HepG2 (cell line): ENCODE data around the gene LYST. TPM values are rescaled to one million over a fixed set of nuclear protein-coding genes. Genes with fewer than 3 reads are reported as not detected.

Experiments
- ASH2L ChIP-seq: fragments of 300-600, 200-600 bp; sonication (generic); IDR thresholded peaks from 2 replicates; pipeline ENCODE4 v1.7.0; 2017; ENCODE audit warnings: low read depth, mild to moderate bottlenecking, moderate library complexity, mixed read lengths, low read length; ENCODE audit not compliant: insufficient read length
- ETV5 ChIP-seq: IDR thresholded peaks from 2 replicates; pipeline ENCODE4 v1.6.1; 2018; ENCODE audit warnings: missing biosample characterization, missing genetic modification reagents, inconsistent platforms, borderline replicate concordance
- JUND ChIP-seq: sonication (generic); formaldehyde crosslinking; IDR thresholded peaks from 2 replicates; pipeline ENCODE4 v1.8.0; 2022; ENCODE audit warnings: mild to moderate bottlenecking, missing genetic modification reagents
- KDM6A ChIP-seq: IDR thresholded peaks from 2 replicates; pipeline ENCODE4 v1.6.1; 2016; ENCODE audit warnings: low read depth
- MBNL3 ChIP-seq: fragments of 250-450 bp; sonication (Bioruptor Pico); conservative IDR thresholded peaks from 2 replicates; pipeline ENCODE4 v1.8.0; 2022; ENCODE audit warnings: mild to moderate bottlenecking, inconsistent platforms
- NKX3-1 ChIP-seq: sonication (generic); formaldehyde crosslinking; IDR thresholded peaks from 2 replicates; pipeline ENCODE4 v1.5.0; 2020; ENCODE audit warnings: missing genetic modification reagents
- PRMT3 ChIP-seq: sonication (generic); formaldehyde crosslinking; IDR thresholded peaks from 2 replicates; pipeline ENCODE4 v1.8.1; 2022; ENCODE audit warnings: low read depth, mild to moderate bottlenecking, moderate library complexity, missing genetic modification reagents, borderline replicate concordance
- SKI ChIP-seq: fragments of 450-650 bp; IDR thresholded peaks from one replicate; pipeline ENCODE4 v1.6.1; 2018; ENCODE audit warnings: mild to moderate bottlenecking; ENCODE audit not compliant: partially characterized antibody
- SNRNP70 ChIP-seq: fragments of 200-400 bp; formaldehyde crosslinking; IDR thresholded peaks from 2 replicates; pipeline ENCODE4 v1.6.1; 2017; ENCODE audit warnings: mild to moderate bottlenecking, low read depth, low read length, moderate library complexity
- SP2 ChIP-seq: sonication (generic); formaldehyde crosslinking; IDR thresholded peaks from 2 replicates; pipeline ENCODE4 v1.5.1; 2020; ENCODE audit warnings: mild to moderate bottlenecking, missing genetic modification reagents
- YEATS4 ChIP-seq: sonication (generic); formaldehyde crosslinking; IDR thresholded peaks from 2 replicates; pipeline ENCODE4 v1.4.0; 2020; ENCODE audit warnings: missing genetic modification reagents, borderline replicate concordance
- ZNF335 ChIP-seq: sonication (generic); formaldehyde crosslinking; IDR thresholded peaks from 2 replicates; pipeline ENCODE4 v1.4.0; 2020; ENCODE audit warnings: missing genetic modification reagents
- ZNF816 ChIP-seq: sonication (generic); formaldehyde crosslinking; IDR thresholded peaks from 2 replicates; pipeline ENCODE4 v1.8.0; 2022; ENCODE audit warnings: missing genetic modification reagents, mild to moderate bottlenecking, borderline replicate concordance
- polyA plus RNA-seq, 8 experiments: library from polyadenylated mRNA; depleted of rRNA in 3 of 8; stranded (reverse) in 7 of 8; unstranded in 1 of 8; fragments of >200 nt; fragmentation: Illumina TruSeq in 4 of 8; extraction: Trizol in 4 of 8; gene quantifications; 2 replicates each; pipeline versions ENCODE4 v1.2.1 to v1.2.3, GENCODE V29; 2011 to 2016; ENCODE audit warnings: low read depth in 4 of 8, missing spikeins in 1 of 8, mixed read lengths in 1 of 8; ENCODE audit not compliant: insufficient read depth in 1 of 8
- total RNA-seq, 5 experiments: library from RNA; depleted of rRNA; stranded (reverse); fragments of >200 nt; fragmentation: Illumina TruSeq; extraction: Trizol; gene quantifications; 2 replicates each; pipeline ENCODE4 v1.2.3, GENCODE V29; 2016; ENCODE audit warnings: low read depth in 1 of 5
- TF ChIP-seq, protein P1 (sequence below): sonication (generic); formaldehyde crosslinking; IDR thresholded peaks from 2 replicates; pipeline ENCODE4 v1.4.0; 2020; ENCODE audit warnings: mild to moderate bottlenecking, missing genetic modification reagents
- TF ChIP-seq, protein P2 (sequence below): sonication (generic); formaldehyde crosslinking; IDR thresholded peaks from 2 replicates; pipeline ENCODE4 v1.9.0; 2021; ENCODE audit warnings: mild to moderate bottlenecking, missing genetic modification reagents
- TF ChIP-seq, protein P3 (sequence below): sonication (generic); IDR thresholded peaks from 2 replicates; pipeline ENCODE4 v1.6.1; 2016; ENCODE audit warnings: low read depth, borderline replicate concordance
- TF ChIP-seq, protein P4 (sequence below): sonication (generic); formaldehyde crosslinking; IDR thresholded peaks from 2 replicates; pipeline ENCODE4 v1.5.0; 2020; ENCODE audit warnings: mild to moderate bottlenecking, missing genetic modification reagents
- TF ChIP-seq, protein P5 (sequence below): sonication (generic); formaldehyde crosslinking; IDR thresholded peaks from 2 replicates; pipeline ENCODE4 v1.5.0; 2020; ENCODE audit warnings: mild to moderate bottlenecking, low read depth, missing genetic modification reagents, borderline replicate concordance

LYST gene
- total and polyA plus RNA-seq, 2 of the 13 experiments (the other 11 are each of a cell fraction or from before 2014, with no cell fraction given): 0.91 to 2.5 TPM

DNA sequence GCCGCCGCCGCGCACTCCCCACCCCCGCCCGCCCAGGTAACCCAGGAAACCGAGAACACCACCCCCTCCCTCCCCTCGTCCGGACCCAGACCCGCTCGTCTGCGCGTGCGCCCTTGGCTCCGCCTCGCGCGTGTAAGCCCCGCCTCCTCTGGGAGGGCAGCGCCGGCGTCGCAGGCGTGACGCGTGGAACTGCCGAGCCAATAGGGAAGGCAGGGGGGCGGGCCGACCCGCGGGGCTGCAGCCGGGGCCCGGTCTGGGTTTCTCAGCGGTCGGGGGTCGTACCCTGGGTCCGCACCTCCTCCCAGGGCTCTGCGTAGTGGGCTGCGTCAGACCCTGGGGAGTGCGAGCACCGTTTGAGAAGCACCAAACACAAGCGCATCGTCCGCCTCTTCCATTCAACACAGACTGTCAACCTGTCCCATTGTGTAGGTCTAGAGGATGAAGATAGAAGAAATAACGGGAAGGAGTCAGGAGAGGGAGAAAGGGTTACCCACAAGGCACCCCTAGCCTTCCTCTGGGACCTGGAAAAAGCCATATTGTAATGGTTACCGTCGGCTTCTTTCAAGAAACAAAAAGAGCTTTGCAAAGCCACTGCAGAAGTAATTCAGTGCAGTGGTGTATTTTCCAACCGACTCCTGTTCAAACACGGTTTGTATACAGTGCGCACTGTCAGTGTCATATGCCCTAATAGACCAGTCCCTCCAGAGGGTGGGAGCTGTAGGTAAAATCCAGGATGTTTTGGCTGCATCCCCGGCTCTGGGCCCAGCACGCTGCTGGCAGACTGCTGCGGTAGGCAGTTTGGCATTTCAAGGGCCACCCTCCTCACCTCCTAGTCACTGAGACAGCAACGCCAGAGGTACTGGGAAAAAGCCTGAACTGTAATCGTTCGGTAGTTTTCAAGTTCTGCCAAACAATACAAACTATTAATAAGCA, 473 bp upstream of the LYST start (continued):
- TF ChIP-seq PRMT3 (CRISPR knock-in tag): no peak
- TF ChIP-seq ASH2L: no peak
- TF ChIP-seq, protein P1, sequence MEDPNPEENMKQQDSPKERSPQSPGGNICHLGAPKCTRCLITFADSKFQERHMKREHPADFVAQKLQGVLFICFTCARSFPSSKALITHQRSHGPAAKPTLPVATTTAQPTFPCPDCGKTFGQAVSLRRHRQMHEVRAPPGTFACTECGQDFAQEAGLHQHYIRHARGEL: no peak
- no peak for TF ChIP-seq ETV5
- TF ChIP-seq, protein P2, sequence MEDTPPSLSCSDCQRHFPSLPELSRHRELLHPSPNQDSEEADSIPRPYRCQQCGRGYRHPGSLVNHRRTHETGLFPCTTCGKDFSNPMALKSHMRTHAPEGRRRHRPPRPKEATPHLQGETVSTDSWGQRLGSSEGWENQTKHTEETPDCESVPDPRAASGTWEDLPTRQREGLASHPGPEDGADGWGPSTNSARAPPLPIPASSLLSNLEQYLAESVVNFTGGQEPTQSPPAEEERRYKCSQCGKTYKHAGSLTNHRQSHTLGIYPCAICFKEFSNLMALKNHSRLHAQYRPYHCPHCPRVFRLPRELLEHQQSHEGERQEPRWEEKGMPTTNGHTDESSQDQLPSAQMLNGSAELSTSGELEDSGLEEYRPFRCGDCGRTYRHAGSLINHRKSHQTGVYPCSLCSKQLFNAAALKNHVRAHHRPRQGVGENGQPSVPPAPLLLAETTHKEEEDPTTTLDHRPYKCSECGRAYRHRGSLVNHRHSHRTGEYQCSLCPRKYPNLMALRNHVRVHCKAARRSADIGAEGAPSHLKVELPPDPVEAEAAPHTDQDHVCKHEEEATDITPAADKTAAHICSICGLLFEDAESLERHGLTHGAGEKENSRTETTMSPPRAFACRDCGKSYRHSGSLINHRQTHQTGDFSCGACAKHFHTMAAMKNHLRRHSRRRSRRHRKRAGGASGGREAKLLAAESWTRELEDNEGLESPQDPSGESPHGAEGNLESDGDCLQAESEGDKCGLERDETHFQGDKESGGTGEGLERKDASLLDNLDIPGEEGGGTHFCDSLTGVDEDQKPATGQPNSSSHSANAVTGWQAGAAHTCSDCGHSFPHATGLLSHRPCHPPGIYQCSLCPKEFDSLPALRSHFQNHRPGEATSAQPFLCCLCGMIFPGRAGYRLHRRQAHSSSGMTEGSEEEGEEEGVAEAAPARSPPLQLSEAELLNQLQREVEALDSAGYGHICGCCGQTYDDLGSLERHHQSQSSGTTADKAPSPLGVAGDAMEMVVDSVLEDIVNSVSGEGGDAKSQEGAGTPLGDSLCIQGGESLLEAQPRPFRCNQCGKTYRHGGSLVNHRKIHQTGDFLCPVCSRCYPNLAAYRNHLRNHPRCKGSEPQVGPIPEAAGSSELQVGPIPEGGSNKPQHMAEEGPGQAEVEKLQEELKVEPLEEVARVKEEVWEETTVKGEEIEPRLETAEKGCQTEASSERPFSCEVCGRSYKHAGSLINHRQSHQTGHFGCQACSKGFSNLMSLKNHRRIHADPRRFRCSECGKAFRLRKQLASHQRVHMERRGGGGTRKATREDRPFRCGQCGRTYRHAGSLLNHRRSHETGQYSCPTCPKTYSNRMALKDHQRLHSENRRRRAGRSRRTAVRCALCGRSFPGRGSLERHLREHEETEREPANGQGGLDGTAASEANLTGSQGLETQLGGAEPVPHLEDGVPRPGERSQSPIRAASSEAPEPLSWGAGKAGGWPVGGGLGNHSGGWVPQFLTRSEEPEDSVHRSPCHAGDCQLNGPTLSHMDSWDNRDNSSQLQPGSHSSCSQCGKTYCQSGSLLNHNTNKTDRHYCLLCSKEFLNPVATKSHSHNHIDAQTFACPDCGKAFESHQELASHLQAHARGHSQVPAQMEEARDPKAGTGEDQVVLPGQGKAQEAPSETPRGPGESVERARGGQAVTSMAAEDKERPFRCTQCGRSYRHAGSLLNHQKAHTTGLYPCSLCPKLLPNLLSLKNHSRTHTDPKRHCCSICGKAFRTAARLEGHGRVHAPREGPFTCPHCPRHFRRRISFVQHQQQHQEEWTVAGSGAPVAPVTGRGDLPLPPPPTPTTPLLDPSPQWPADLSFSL (CRISPR knock-in tag): no peak
- no peak for TF ChIP-seq ZNF816 (CRISPR knock-in tag)
- TF ChIP-seq, protein P3, sequence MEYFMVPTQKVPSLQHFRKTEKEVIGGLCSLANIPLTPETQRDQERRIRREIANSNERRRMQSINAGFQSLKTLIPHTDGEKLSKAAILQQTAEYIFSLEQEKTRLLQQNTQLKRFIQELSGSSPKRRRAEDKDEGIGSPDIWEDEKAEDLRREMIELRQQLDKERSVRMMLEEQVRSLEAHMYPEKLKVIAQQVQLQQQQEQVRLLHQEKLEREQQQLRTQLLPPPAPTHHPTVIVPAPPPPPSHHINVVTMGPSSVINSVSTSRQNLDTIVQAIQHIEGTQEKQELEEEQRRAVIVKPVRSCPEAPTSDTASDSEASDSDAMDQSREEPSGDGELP: no peak
- no peak for TF ChIP-seq JUND (CRISPR knock-in tag)
- TF ChIP-seq MBNL3 (CRISPR knock-in tag): no peak
- TF ChIP-seq, protein P4, sequence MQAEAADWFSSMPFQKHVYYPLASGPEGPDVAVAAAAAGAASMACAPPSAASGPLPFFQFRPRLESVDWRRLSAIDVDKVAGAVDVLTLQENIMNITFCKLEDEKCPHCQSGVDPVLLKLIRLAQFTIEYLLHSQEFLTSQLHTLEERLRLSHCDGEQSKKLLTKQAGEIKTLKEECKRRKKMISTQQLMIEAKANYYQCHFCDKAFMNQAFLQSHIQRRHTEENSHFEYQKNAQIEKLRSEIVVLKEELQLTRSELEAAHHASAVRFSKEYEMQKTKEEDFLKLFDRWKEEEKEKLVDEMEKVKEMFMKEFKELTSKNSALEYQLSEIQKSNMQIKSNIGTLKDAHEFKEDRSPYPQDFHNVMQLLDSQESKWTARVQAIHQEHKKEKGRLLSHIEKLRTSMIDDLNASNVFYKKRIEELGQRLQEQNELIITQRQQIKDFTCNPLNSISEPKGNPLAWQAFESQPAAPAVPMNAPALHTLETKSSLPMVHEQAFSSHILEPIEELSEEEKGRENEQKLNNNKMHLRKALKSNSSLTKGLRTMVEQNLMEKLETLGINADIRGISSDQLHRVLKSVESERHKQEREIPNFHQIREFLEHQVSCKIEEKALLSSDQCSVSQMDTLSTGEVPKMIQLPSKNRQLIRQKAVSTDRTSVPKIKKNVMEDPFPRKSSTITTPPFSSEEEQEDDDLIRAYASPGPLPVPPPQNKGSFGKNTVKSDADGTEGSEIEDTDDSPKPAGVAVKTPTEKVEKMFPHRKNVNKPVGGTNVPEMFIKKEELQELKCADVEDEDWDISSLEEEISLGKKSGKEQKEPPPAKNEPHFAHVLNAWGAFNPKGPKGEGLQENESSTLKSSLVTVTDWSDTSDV (CRISPR knock-in tag): no peak
- TF ChIP-seq, protein P5, sequence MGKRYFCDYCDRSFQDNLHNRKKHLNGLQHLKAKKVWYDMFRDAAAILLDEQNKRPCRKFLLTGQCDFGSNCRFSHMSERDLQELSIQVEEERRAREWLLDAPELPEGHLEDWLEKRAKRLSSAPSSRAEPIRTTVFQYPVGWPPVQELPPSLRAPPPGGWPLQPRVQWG (CRISPR knock-in tag): no peak
- no peak for TF ChIP-seq KDM6A (CRISPR knock-in tag)
- peak; percentile 61; the same call in 1 of the 2 replicates for TF ChIP-seq YEATS4
- no peak for TF ChIP-seq SKI
- no peak for TF ChIP-seq ZNF335 (CRISPR knock-in tag)
- no peak for TF ChIP-seq NKX3-1 (CRISPR knock-in tag)
- TF ChIP-seq SNRNP70: no peak
- peak; percentile 87 for TF ChIP-seq SP2
